HG03175 (cell line): Measurements from ENCODE around the gene DOCK4.

Source experiments
- ATAC-seq: cut with Tn5 transposase; IDR thresholded peaks from one replicate; pipeline ENCODE4 v1.9.1; 2021; ENCODE audit warnings: mild to moderate bottlenecking, moderate library complexity; ENCODE audit not compliant: unreplicated experiment

Gene DOCK4

DNA sequence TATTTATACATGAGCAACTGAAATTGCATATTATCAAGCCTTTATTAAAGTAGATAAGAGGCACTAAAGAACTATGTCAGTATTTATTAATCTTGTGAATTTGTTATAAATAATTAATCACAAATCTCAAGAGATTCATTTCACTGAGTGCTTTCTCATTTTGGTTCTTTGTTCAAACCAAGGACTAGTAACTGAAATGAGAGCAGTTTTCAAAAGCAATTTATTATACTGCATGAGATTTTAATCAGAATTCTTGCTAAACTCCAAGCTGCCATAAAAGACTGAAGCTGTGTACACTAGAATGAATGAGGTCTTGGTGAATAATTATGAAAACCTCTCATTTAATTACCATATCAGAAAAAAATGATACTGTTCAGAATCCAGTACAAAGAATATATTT lies 419.1 kb downstream of the DOCK4 start:
- no peak for ATAC-seq

DNA sequence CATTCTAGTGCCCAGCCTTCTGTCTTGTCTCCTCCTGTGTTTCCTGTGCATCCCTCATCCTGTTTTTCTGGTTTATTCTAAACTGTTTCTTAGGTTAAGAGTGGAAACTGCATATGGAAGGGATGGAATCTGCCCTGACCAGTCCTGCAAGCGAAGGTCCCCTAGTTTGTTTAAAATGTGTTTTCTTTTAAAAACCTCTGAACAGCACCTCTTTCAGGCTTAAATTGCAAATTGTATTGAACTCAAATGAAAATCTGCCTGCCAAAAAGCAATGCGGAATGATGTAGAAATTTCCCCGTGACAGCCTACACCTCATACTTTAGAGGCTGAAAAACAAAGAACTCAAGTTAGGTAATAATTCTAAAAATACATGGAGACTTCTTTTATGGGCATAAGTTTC lies 421.1 kb downstream of the DOCK4 start:
- no peak for ATAC-seq

DNA sequence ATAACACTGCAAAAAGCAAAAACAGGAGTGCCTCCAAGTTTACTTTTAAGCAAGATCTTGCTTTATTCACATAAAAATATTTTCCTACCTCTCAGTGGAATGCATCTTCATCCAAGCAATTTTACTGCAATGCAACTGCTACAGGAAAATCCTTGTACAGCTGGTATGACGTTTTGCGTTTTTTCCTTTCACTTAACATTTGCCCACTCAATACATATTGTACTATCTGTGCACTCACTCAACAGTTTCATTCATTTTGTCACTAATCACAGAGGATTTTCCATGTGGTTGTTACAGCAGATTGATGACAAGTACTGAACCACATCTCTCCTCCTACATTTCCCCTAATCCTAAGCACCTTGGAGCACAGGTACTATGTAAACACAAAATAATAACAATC lies 421.9 kb downstream of the DOCK4 start:
- ATAC-seq: no peak

DNA sequence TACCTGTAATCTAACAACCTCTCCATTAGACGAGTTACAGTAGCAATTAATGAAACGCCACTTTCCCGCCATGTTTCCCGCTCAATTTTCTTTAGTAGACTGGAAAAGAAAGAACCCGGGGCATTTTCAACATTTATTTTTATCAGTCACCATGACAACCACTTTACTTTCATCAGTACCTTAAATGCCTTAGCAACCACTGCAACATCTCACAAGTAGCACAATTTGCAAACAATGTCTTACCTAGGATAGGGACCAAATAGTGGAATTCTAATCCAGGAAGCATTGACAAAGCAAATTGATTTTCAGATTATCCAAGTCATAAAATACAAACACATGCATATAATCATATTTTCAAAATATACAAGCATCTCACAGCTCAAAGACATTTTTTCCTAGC lies 422.3 kb downstream of the DOCK4 start:
- no peak for ATAC-seq

DNA sequence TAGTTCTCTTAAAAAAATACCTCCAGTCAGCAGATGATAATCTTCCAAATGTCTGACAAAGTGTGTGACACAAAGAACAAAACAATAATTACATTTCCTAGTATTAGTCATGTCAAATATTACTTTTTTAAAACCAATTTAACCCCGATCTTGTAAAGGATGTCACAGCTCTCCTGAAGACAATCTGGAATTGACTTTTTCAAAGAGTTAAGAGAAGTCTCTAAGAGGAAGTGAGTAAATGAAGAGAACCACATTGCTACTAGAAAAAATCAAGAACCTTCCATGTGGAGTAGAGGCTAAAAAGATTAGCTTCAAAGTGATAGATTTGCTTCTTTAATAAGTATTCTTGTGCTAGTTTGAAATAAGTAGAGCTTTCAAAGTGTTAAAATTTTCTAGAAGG lies 425.7 kb downstream of the DOCK4 start:
- ATAC-seq: peak; percentile 61

DNA sequence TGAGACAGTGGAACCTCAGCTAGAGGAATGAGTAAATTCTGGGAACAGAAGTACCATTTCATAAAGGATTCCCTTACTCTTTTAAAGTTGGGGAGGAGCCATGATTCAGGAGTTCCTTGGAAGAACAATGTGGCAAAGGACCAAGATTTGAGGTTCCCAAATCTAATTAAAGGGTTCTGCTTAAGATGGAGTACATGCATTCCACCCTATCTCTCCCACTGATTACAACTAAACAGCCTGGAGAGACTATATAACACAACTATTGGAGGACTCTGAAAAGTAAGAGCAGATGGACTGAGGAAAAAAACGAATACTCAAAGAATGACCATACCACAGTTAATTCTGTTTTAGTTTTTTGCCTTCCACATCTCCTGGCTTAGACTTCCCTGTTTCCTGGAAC lies 431.0 kb downstream of the DOCK4 start:
- ATAC-seq: no peak

DNA sequence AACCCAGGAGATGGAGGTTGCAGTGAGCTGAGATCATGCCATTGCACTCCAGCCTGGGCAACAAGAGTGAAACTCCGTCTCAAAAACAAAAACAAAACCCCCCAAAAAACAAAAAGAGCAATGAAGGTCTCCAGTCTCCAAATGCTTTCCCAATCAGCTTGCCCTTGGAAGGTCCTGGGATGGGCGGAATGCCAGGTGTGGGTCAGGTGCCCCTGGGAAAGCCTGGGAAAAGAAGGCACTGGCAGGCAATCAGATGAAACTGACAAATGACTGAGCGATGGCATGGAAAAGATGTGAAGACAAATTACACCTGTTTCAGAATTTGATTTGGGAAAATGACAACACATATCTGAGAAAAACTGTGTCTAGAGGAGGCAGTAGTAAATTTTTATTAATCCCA lies 433.5 kb downstream of the DOCK4 start:
- ATAC-seq: no peak

DNA sequence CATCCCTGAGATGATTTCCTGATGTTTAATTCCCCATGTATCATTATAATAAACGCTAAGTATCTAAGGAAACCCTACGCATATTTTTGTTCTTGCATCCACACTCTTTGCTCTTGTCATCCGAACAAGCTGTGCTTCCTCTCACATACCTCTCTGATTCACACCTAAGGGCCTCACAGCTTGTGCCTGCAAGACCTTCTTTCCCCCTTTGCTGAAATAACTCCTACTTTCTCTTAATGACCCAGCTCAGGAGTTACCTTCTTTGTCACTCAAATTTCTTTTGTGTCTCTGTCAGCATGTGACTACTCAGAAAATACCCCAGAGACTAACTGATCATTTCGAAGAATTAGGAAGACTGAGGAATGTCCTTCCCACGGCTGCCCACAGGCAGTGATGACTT lies 434.6 kb downstream of the DOCK4 start:
- no peak for ATAC-seq

DNA sequence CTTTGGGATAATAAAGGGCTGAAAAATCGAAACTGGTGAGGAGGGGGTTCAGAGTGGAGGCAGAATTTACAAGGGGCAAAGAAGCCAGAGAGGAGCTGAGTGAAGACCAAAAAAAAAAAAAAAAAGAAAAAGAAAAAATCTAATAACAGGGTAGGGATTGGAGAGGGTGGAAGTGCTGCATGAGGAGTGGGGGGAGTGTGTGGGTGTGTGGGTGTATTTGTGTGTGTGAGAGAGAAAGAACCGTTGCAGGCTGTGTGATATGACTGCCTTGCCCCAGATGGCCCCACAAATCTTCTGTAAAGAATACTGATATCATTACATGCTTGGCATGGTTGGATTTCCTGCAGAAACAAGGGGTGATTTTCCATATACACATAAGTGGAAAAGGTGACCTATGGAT lies 436.1 kb downstream of the DOCK4 start:
- no peak for ATAC-seq

DNA sequence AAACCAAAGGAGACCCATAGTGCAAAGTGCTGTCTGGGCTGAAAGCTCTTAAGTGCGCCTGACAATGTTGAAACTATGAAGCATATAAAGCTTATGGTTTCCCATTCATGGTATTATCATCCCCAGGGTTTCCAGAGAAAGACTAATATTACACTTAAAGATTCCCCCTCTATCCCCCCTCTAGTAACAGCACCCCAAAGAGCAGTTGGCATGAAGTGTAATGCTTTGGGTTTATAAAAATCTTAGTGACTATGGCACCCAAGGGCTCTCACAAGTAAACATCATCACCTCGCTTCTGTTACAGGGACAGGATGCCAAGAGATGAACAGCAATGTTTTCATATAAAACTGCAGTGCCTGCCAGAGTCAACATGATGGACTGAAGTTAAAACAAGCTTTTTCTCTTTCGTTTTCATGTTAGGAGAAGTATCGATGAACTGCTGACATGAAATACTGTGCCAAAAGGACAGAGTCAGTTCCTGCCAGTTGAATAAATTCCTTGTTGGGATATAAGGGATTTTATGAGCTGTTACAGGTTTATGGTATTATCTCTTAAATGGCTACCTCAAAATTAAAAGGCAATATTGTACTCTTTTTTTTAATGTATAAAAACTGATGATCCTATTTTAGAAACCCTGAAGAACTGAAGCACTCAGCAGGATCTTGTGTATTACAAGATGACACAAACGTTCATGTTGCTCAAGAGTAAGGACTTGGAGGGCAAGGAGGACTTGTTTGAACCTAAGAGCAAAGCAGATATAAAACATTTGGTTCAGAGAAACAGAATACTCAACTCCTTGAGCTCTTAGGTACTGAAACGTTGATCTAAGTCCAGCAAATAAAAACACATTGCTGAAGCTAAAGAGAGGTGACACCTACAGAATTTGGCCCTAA lies 440.2 kb downstream of the DOCK4 start:
- ATAC-seq: no peak

DNA sequence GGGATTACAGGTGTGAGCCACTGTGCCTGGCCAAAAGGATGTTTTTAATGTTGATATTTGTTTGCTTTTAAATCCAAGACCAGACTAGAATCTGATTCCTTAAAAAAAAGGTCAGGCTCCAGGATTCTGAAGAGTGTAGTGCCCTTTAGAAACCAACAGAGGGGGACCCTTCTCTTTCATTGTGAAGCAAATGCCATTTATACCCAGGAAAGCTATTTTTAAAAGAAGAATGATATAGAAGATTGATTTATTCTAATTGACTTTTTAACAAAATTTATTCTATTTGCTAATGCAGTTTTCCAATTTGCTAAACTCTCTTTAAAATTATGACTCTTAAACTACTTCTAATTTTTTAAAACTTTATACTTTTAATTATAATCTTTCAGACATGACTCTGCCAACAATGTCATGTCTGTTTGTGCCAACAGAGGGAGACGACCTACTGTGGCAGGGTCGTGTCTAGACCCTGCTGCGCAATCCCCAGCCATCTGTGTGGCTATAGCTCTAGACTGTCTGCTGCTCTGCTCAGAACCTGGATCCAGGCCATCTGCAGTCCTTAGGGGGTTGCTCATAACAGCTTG lies 442.9 kb downstream of the DOCK4 start:
- ATAC-seq: peak; percentile 57

DNA sequence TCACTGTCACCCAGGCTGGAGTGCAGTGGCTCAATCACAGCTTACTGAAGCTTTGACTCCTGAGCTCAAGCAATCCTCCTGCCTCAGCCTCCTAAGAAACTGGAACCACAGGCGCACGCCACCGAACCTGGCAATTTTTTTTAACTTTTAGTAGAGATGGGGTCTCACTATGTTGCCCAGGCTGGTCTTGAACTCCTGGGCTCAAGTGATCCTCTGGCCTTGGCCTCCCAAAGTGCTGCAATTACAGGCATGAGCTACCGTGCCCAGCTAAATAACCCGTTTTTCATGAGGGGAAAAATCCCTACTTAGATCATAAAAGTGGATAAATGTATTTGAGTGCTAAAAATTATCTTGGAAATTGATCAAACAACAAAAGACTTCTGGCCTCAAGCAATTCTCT lies 443.4 kb downstream of the DOCK4 start:
- ATAC-seq: no peak

DNA sequence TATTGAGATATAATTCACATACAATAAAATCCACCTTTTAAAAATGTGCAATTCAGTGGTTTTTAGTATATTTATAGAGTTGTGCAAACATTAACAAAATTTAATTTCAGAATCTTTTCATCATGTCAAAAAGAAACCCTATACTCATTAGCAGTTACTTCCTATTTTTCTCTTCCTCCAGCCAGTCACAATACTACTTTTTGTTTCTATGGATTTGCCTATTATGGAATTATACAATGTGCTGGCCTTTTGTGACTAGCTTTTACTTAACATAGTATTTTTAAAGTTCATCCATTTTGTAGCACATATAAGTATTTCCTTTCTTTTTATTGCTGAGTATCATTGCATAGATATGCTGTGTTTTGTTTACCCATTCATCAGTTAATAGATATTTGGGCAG lies 444.0 kb downstream of the DOCK4 start:
- no peak for ATAC-seq

DNA sequence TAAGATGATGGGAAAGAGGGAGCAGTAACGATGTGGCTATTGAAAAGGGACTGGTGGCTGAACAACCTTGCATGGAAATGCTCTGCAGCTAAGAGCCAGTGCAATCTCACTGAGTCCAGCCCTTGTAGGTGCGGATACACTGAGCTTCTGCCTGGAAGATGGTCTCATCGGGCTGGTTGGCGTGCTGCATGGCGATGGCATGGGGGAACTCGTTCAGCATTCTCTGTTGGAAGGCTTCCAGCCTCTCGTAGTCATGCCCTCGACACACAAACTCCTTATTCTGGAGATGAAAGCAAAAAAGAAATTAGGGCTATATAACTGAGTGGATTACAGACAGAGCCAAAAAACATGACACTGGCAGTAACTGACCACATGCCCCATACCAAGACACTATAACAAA lies 446.2 kb downstream of the DOCK4 start:
- no peak for ATAC-seq

DNA sequence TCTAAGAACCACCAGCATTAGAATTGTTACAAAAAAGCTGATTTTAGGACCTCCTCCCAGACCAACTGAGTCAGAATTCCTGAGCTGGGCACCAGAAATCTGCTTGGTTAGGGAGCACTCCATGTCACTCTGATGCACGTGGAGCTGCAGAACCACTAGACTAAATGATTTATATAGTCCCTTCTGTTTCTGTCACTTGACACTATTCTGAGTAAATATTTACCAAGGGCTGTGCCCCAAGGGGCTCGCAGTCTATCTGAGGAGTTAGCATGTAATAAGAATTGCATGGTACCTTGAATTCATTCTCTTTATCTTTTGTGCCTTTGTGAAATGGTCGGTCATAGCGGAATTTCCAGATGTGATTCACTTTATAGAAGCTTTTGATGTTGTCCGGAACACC lies 447.9 kb downstream of the DOCK4 start:
- ATAC-seq: no peak

DNA sequence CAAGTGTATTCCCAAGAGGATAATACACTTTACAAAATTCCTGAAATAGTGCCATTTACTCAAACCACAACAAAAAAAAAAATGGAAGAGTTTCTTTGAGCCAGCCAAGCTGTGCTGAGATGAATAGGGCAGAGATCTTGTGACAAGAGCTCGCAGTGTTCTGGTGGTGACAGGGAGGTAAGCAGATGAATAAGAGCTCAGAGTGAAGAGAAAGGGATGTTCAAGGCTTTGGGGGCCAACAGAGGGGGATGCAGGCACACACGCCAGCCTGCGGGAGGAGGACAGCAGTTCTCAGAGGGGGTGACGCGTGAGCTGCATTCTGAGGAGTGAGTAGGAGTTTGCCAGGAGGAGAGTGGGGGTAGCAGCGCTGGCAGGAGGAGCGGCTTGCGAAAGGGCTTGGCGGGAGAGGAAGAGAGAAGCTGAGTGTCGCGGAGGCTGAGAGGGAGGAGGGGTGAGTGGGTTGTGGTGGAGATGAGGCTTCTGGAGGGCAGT lies 449.5 kb downstream of the DOCK4 start:
- ATAC-seq: no peak

DNA sequence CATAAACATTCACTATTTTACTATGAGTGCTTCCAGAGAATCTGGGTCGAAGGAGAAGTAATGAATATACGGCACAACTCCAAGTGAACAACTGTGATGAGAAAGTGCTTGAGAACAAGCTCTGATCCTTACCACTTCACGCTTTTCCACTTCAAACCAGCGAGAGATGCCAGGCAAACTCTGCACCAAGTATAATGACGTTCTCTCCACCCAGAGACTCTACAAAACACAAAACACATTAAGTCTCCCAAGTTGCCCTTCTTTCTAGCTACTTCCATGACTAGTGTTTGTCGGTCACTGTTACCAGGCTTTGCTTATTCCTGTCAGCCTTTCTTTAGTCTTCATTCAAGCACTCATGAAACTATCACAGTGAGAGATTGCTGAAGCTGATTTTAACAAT lies 450.8 kb downstream of the DOCK4 start:
- no peak for ATAC-seq

DNA sequence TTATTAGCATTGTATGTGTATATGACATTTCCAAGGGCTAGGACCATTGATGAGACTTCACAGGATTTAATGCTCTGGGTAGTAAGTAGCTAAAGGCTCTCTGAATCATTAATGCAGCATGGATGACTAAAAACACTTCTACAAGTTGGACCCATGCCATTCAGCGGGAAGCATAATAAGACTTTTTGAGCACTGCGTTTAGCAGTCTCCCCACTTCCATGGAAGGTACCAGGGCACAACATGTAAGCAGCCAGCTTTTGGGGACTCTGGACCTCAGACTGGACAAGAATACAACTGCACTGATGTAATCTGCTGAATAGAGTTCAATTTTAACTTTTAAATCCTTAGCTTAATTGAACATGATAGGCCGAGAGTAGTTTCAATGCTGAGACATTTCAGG lies 452.2 kb downstream of the DOCK4 start:
- no peak for ATAC-seq

DNA sequence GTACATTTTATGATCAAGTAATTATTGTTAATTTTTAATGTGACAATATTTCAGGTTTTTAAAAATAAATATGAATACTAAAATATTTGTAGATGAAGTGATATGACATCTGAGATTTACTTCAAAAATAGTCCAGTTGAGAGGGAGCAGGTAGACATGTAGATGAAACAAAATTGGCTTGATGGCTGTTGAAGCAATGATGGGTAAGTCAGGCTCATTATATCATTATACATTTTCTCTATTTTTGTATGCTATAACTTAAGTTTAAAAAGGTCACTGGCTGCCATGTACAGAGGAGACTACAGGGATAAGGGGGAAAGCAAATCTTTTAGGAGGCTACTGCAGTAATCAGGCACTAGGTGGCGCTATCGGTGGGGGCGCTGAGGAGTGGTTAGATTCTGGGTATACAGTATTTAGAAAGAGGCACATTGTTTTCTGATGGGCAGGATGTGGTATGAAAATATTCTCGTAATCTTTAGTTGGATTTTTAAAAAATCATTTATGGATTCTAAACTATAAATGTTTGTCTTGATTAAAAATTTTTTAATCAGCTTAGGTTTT lies 454.1 kb downstream of the DOCK4 start:
- peak; percentile 96 for ATAC-seq

DNA sequence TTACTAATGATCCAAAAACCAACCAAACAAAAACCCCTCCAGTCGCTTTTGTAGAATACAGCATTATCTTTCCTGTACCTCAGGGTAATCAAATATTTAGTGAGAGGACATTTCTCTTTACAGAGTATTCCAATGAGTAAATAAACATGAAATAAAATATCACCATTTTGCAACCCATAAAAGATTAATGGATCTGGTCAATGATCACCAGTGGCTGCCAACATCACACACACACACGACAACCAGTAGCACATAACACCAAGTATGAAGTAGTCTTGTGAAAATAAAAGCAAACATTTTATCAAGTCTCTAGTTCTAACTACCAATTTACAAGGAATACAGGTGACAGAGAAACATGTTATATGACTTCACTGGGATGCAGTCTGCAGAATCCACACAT lies 455.3 kb downstream of the DOCK4 start:
- ATAC-seq: no peak

DNA sequence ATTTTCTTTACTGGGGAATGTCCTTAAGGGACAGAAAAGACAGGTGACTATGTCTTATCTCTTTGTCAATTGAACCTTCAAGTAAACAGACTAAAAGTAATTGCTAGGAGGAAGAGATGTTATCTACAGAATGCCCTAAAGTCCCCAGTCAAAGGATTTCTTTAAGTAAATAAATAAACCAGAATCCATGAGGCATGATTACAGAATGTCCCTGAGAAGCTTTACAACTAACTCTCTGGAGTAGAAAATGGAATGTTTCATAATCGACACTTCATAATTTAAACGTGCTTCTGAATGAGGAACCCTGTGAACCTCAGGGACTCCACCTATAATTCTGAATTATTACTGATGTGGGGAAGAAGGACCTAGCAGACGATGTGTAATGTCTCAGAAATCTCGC lies 456.0 kb downstream of the DOCK4 start:
- no peak for ATAC-seq

DNA sequence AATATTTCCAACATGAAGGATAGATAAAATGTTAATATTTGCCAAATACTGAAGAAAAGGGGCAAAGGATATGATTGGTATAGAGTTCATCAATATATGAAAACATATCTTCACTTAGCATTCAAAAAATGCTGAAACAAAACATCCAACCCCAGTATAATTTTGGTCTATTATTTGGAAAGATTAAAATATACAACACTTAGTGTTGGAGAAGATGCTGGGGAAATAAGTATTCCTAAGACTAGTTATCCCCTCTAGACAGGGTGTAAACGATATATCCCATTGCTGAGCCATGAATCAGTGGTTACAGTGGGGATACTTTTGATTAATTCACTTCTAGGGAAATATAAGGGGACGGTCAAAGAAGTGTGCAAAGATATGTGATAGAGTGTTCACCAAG lies 456.6 kb downstream of the DOCK4 start:
- ATAC-seq: no peak
